IPS-NIHi11 (cell line): ENCODE measurements around the gene BAZ1B.
A peak's percentile ranks its signal among the peaks of the same experiment; 100 is the strongest.
"Not testable (repeated sequence)": the region's sequence is repeated elsewhere in the genome, so short reads cannot be mapped to it uniquely, and the experiment has no call there.

Experiments
- DNase-seq: peaks from one replicate; pipeline ENCODE4 v3.0.0; 2012; ENCODE audit warnings: mixed read lengths, low spot score

BAZ1B gene

GRCh38 chr7:73522105-73522872 lies at the start of gene BAZ1B:
TSS of gene BAZ1B (minus strand) at chr7:73522293. CDS start at chr7:73521933, 360 bp downstream.
- peak; percentile 96 for DNase-seq

- no peak for DNase-seq
These were observed 48.9 kb upstream of the BAZ1B start for GRCh38 chr7:73570977-73571376.

- DNase-seq = no peak
These were observed 48.4 kb upstream of the BAZ1B start for GRCh38 chr7:73570521-73570920.

- no peak for DNase-seq
These were observed 47.0 kb upstream of the BAZ1B start for GRCh38 chr7:73569042-73569608.

GRCh38 chr7:73567846-73568685 lies 46.0 kb upstream of the BAZ1B start:
- DNase-seq = no peak

- DNase-seq = no peak
These were observed 45.0 kb upstream of the BAZ1B start for GRCh38 chr7:73567140-73567539.

GRCh38 chr7:73566431-73566830 lies 44.3 kb upstream of the BAZ1B start:
- DNase-seq = not testable (repeated sequence)

GRCh38 chr7:73565675-73566340 lies 43.7 kb upstream of the BAZ1B start:
- no peak for DNase-seq

GRCh38 chr7:73560109-73560835 lies 38.2 kb upstream of the BAZ1B start:
- no peak for DNase-seq

- DNase-seq = peak; percentile 98
These were observed 35.5 kb upstream of the BAZ1B start, which contains the start of gene BCL7B for GRCh38 chr7:73557397-73558257. TSS of gene BCL7B (minus strand) at chr7:73557690. CDS start at chr7:73557578, 112 bp downstream.

GRCh38 chr7:73557108-73557396 lies 35.0 kb upstream of the BAZ1B start:
- DNase-seq = peak; percentile 99

GRCh38 chr7:73556208-73557107 lies 34.4 kb upstream of the BAZ1B start:
- DNase-seq = no peak

- no peak for DNase-seq
These were observed 33.4 kb upstream of the BAZ1B start for GRCh38 chr7:73555411-73555982.

GRCh38 chr7:73550093-73550492 lies 28.0 kb upstream of the BAZ1B start:
- not testable (repeated sequence) for DNase-seq

- no peak for DNase-seq
These were observed 27.1 kb upstream of the BAZ1B start for GRCh38 chr7:73549176-73549575.

- no peak for DNase-seq
These were observed 25.7 kb upstream of the BAZ1B start for GRCh38 chr7:73547841-73548240.

GRCh38 chr7:73544678-73545077 lies 22.6 kb upstream of the BAZ1B start:
- DNase-seq = no peak

- DNase-seq = no peak
These were observed 19.6 kb upstream of the BAZ1B start for GRCh38 chr7:73541722-73542121.

- DNase-seq = no peak
These were observed 17.6 kb upstream of the BAZ1B start for GRCh38 chr7:73539709-73540108.
